Activated naive CD4-positive, alpha-beta T cell treated with anti-CD3 and anti-CD28 coated beads, Interleukin-2, amount 10 ng/mL, durations not matched to agents 7 days and 5 days (primary cell): ENCODE results near the gene CHD2.

Experiments used
- CTCF ChIA-PET: fragments of 350-600 bp; sonication (Branson Sonifier 250); formaldehyde crosslinking; loops from one replicate; lab custom pipeline; 2021; ENCODE audit warnings: antibody characterized with exemption; lab: Charles Lee
- DNase-seq: peaks from one replicate; pipeline ENCODE4 v3.0.0-alpha.2; 2020
- H3K27ac Mint-ChIP-seq: one replicate; pipeline ENCODE4 v1.8.0; 2021; ENCODE audit warnings: mild to moderate bottlenecking, moderate library complexity, mixed read lengths
- H3K27me3 Mint-ChIP-seq: one replicate; pipeline ENCODE4 v1.8.0; 2021; ENCODE audit warnings: mild to moderate bottlenecking, mixed read lengths
- H3K36me3 Mint-ChIP-seq: one replicate; pipeline ENCODE4 v1.8.0; 2021; ENCODE audit warnings: mixed read lengths
- H3K4me1 Mint-ChIP-seq: one replicate; pipeline ENCODE4 v1.8.0; 2021; ENCODE audit warnings: mixed read lengths
- H3K4me3 Mint-ChIP-seq: one replicate; pipeline ENCODE4 v1.8.0; 2021; ENCODE audit warnings: mild to moderate bottlenecking, moderate library complexity, mixed read lengths
- H3K9me3 Mint-ChIP-seq: one replicate; pipeline ENCODE4 v1.8.0; 2021; ENCODE audit warnings: mixed read lengths

Gene CHD2

GRCh38 chr15:92954578-92954977 is 54.5 kb downstream of the CHD2 start:
- H3K4me3 Mint-ChIP-seq, result no peak overlapping the region
- CTCF ChIA-PET, result interaction anchor here (1.0 to 1.9 kb wide), 3 partner anchors 15 to 117 kb away, joined by 3 to 8 read pairs (median 3); no protein-coding TSS in a partner anchor
- no peaks in the 10 kb centered on the region for H3K27me3 Mint-ChIP-seq
- H3K4me1 Mint-ChIP-seq, result peaks cover 18% of the 10 kb centered on the region
- DNase-seq, result no peak
- H3K9me3 Mint-ChIP-seq, result peaks cover 5% of the 10 kb centered on the region
- no peak overlapping the region for H3K27ac Mint-ChIP-seq
- peaks cover 83% of the 10 kb centered on the region for H3K36me3 Mint-ChIP-seq

GRCh38 chr15:92955706-92956105 is 55.6 kb downstream of the CHD2 start:
- Mint-ChIP-seq H3K4me1 (peaks cover 21% of the 10 kb centered on the region), H3K36me3 (peaks cover 77% of the 10 kb centered on the region), H3K4me3 (no peak overlapping the region), H3K27me3 (no peaks in the 10 kb centered on the region), H3K9me3 (no peaks in the 10 kb centered on the region), H3K27ac (no peak overlapping the region)
- no peak for DNase-seq
- CTCF ChIA-PET, result interaction anchor here (1.2 to 1.3 kb wide), 2 partner anchors 10 to 158 kb away, joined by 4 to 5 read pairs; no protein-coding TSS in a partner anchor

- peaks cover 21% of the 10 kb centered on the region for H3K4me1 Mint-ChIP-seq
- no peak overlapping the region for H3K4me3 Mint-ChIP-seq
- no peaks in the 10 kb centered on the region for H3K27me3 Mint-ChIP-seq
- peak overlapping the region; percentile 73 for H3K27ac Mint-ChIP-seq
- peak; percentile 32 for DNase-seq
- H3K36me3 Mint-ChIP-seq, result peaks cover 76% of the 10 kb centered on the region
- no peaks in the 10 kb centered on the region for H3K9me3 Mint-ChIP-seq
- CTCF ChIA-PET, result no interaction called here
Observed at GRCh38 chr15:92958105-92958504, 58.0 kb downstream of the CHD2 start.

- CTCF ChIA-PET, result no interaction called here
- Mint-ChIP-seq H3K9me3 (no peaks in the 10 kb centered on the region), H3K27ac (no peak overlapping the region), H3K4me3 (no peak overlapping the region), H3K27me3 (no peaks in the 10 kb centered on the region), H3K36me3 (peaks cover 80% of the 10 kb centered on the region), H3K4me1 (peaks cover 21% of the 10 kb centered on the region)
- no peak for DNase-seq
Observed at GRCh38 chr15:92959219-92959618, 59.1 kb downstream of the CHD2 start.

GRCh38 chr15:92960996-92961681 is 61.0 kb downstream of the CHD2 start:
- no peak overlapping the region for H3K4me3 Mint-ChIP-seq
- CTCF ChIA-PET, result interaction anchor here (0.8 kb wide), 1 partner anchor 35 kb away, joined by 3 read pairs; no protein-coding TSS in a partner anchor
- DNase-seq, result no peak
- H3K9me3 Mint-ChIP-seq, result no peaks in the 10 kb centered on the region
- peaks cover 19% of the 10 kb centered on the region for H3K4me1 Mint-ChIP-seq
- H3K36me3 Mint-ChIP-seq, result peaks cover 76% of the 10 kb centered on the region
- no peaks in the 10 kb centered on the region for H3K27me3 Mint-ChIP-seq
- H3K27ac Mint-ChIP-seq, result no peak overlapping the region

GRCh38 chr15:92962914-92963313 is 62.8 kb downstream of the CHD2 start:
- peaks cover 12% of the 10 kb centered on the region for H3K4me1 Mint-ChIP-seq
- no peak for DNase-seq
- CTCF ChIA-PET, result no interaction called here
- no peak overlapping the region for H3K4me3 Mint-ChIP-seq
- H3K27me3 Mint-ChIP-seq, result no peaks in the 10 kb centered on the region
- H3K9me3 Mint-ChIP-seq, result no peaks in the 10 kb centered on the region
- H3K36me3 Mint-ChIP-seq, result peaks cover 74% of the 10 kb centered on the region
- H3K27ac Mint-ChIP-seq, result no peak overlapping the region

GRCh38 chr15:92963794-92964193 is 63.7 kb downstream of the CHD2 start:
- H3K4me3 Mint-ChIP-seq, result no peak overlapping the region
- DNase-seq, result no peak
- no peaks in the 10 kb centered on the region for H3K27me3 Mint-ChIP-seq
- peaks cover 7% of the 10 kb centered on the region for H3K4me1 Mint-ChIP-seq
- no peak overlapping the region for H3K27ac Mint-ChIP-seq
- H3K36me3 Mint-ChIP-seq, result peaks cover 73% of the 10 kb centered on the region
- CTCF ChIA-PET, result no interaction called here
- H3K9me3 Mint-ChIP-seq, result no peaks in the 10 kb centered on the region

GRCh38 chr15:92968926-92969651 is 69.0 kb downstream of the CHD2 start:
- Mint-ChIP-seq H3K4me3 (no peak overlapping the region), H3K36me3 (peaks cover 75% of the 10 kb centered on the region), H3K27ac (peak overlapping the region; percentile 17), H3K27me3 (no peaks in the 10 kb centered on the region), H3K4me1 (peaks cover 4% of the 10 kb centered on the region), H3K9me3 (no peaks in the 10 kb centered on the region)
- CTCF ChIA-PET, result no interaction called here
- no peak for DNase-seq

GRCh38 chr15:92970656-92971055 is 70.5 kb downstream of the CHD2 start:
- CTCF ChIA-PET, result interaction anchor here (1.0 kb wide), 1 partner anchor 10 kb away, joined by 3 read pairs; no protein-coding TSS in a partner anchor
- H3K9me3 Mint-ChIP-seq, result no peaks in the 10 kb centered on the region
- DNase-seq, result no peak
- peak overlapping the region; percentile 59 for H3K27ac Mint-ChIP-seq
- H3K4me1 Mint-ChIP-seq, result peaks cover 4% of the 10 kb centered on the region
- H3K27me3 Mint-ChIP-seq, result no peaks in the 10 kb centered on the region
- no peak overlapping the region for H3K4me3 Mint-ChIP-seq
- H3K36me3 Mint-ChIP-seq, result peaks cover 74% of the 10 kb centered on the region

- peak overlapping the region; percentile 59 for H3K27ac Mint-ChIP-seq
- DNase-seq, result no peak
- peaks cover 4% of the 10 kb centered on the region for H3K4me1 Mint-ChIP-seq
- no peak overlapping the region for H3K4me3 Mint-ChIP-seq
- CTCF ChIA-PET, result interaction anchor here (1.0 kb wide), 1 partner anchor 10 kb away, joined by 3 read pairs; no protein-coding TSS in a partner anchor
- no peaks in the 10 kb centered on the region for H3K27me3 Mint-ChIP-seq
- H3K9me3 Mint-ChIP-seq, result no peaks in the 10 kb centered on the region
- H3K36me3 Mint-ChIP-seq, result peaks cover 78% of the 10 kb centered on the region
Observed at GRCh38 chr15:92971081-92971480, 71.0 kb downstream of the CHD2 start.

GRCh38 chr15:92971713-92972112 is 71.6 kb downstream of the CHD2 start:
- CTCF ChIA-PET, result no interaction called here
- no peak for DNase-seq
- no peaks in the 10 kb centered on the region for H3K27me3 Mint-ChIP-seq
- H3K27ac Mint-ChIP-seq, result peak overlapping the region; percentile 66
- peaks cover 4% of the 10 kb centered on the region for H3K4me1 Mint-ChIP-seq
- H3K36me3 Mint-ChIP-seq, result peaks cover 79% of the 10 kb centered on the region
- H3K4me3 Mint-ChIP-seq, result no peak overlapping the region
- no peaks in the 10 kb centered on the region for H3K9me3 Mint-ChIP-seq

- CTCF ChIA-PET, result interaction anchor here (1.0 to 1.4 kb wide), 4 partner anchors 21 to 61 kb away, joined by 3 read pairs; no protein-coding TSS in a partner anchor
- Mint-ChIP-seq H3K27ac (peak overlapping the region; percentile 12), H3K9me3 (no peaks in the 10 kb centered on the region), H3K36me3 (peaks cover 79% of the 10 kb centered on the region), H3K27me3 (no peaks in the 10 kb centered on the region), H3K4me1 (peaks cover 5% of the 10 kb centered on the region), H3K4me3 (no peak overlapping the region)
- DNase-seq, result no peak
Observed at GRCh38 chr15:92974183-92974915, 74.2 kb downstream of the CHD2 start.

GRCh38 chr15:92979011-92979701 is 79.0 kb downstream of the CHD2 start:
- H3K4me1 Mint-ChIP-seq, result peaks cover 2% of the 10 kb centered on the region
- H3K4me3 Mint-ChIP-seq, result no peak overlapping the region
- H3K9me3 Mint-ChIP-seq, result no peaks in the 10 kb centered on the region
- CTCF ChIA-PET, result interaction anchor here (0.9 to 1.3 kb wide), 2 partner anchors 36 to 182 kb away, joined by 3 to 6 read pairs; no protein-coding TSS in a partner anchor
- H3K27ac Mint-ChIP-seq, result peak overlapping the region; percentile 64
- no peak for DNase-seq
- no peaks in the 10 kb centered on the region for H3K27me3 Mint-ChIP-seq
- H3K36me3 Mint-ChIP-seq, result peaks cover 47% of the 10 kb centered on the region
